G401 (cell line): Measurements from ENCODE around the gene ROBO1. TPM values are rescaled to one million over a fixed set of nuclear protein-coding genes. Genes with fewer than 3 reads are reported as not detected.
"Not testable (repeated sequence)": the region's sequence is repeated elsewhere in the genome, so short reads cannot be mapped to it uniquely, and the experiment has no call there.

Experiments
- DNase-seq: peaks from one replicate; pipeline ENCODE4 v3.0.0-alpha.2; 2015; ENCODE audit warnings: low spot score
- in situ Hi-C: cut with HindIII; loops from 2 replicates; pipeline ENCODE4 v1.10.0; 2016; ENCODE audit warnings: low sequenced_read_pairs, mixed read lengths
- total RNA-seq: library from RNA; depleted of rRNA; stranded (reverse); fragments of >200 nt; shearing (Covaris generic); gene quantifications from 2 replicates; pipeline ENCODE4 v1.2.3, GENCODE V29; 2014; rRNA removed

The ROBO1 gene
- 0.43 and 1.4 TPM in 2 replicates for total RNA-seq

DNA sequence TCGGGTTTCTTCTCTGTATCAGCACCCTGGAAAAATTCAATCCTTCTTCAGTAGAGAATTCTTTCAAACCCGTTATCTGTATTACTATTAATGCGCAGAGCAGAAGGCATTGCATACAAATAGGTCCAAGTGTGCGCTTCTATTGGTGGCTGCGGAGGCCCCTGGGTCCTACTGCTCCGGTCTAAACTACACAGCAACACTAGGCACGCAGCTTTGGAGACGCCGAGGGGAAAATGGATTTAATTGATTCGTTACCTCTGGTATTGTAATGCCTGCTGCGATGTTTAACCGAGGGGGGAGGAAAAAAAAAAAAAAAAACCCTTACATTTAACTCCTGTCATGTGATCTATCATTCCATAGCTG lies at the start of gene ROBO1:
Gene ROBO1, minus strand, starts transcription at position 94 of the 363 bp plus-strand sequence.
- in situ Hi-C loops, result no loop called here
- no peak for DNase-seq

DNA sequence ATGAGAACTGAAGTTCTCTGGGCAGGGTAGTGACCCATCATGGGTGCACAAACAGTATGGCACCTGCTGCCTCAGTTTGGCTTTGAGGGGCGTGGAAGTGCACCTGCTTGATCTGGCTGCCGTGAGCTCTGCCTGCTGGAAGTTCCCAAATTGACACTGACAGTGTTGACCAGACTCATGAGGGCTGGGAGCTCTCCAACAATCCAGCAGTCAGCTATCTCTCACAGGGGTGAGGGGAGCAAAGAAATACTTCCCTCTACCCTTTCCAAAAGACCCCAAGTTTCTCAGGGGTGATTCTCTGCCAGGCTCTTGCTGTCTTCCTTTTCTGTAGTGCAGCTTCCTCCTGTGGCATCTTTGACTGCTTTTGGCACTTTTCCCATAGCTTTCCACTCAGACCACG lies 49.4 kb upstream of the ROBO1 start:
- in situ Hi-C loops, result no loop called here
- DNase-seq, result no peak

DNA sequence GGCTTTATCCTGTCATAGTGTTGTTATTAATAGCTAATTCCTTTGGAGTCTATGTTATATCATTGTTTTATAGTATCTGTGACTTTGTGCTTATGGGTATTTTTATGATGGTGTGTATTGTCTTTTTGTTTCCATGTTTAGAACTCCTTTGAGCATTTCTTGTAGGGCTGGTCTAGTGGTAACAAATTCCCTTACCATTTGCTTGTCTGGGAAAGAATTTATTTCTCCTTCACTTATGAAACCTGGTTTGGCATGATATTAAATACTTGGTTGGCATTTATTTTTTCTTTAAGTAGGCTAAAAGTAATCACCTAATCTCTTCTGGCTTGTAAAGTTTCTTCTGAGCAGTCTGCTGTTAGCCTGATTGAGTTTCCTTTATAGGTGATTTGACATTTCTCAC lies 47.7 kb upstream of the ROBO1 start:
- in situ Hi-C loops, result no loop called here
- DNase-seq, result no peak

DNA sequence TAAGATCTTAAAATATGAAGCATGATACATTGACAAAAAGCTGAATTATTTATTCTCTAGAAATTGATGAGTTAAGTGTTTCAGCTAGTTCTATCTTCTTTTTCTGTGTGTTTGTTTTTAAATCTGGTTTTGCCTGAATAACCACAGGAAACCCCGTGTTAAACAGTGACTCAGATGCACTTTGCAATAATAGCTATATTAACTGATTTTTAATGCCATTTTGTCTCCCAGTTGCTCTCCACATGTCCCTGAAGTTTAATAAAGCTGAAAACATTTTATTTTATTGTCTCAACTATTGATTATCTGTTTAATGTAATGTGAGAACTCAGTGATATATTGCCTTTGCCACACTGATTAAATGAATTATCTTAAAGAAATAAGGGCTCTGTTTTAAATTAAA lies 42.8 kb upstream of the ROBO1 start:
- in situ Hi-C loops, result no loop called here
- DNase-seq, result no peak

DNA sequence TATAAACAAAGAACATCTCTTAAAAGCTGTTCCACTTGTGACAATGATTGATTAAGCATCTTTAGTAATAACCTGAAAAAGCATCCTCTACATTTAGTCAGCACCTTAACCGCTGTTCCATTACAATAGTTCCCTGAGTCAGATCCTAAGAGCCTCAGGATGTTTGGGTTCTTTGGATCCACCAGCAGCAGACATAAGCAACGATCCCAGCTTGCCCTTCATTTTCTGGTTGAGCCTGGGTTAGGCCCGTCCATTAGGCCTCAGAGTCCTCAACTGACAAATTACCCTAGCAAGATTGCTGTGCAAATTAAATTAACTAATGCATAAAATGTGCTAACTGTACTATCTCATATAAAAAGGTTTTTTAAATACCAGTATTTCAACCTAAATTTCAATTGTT lies 42.3 kb upstream of the ROBO1 start:
- no peak for DNase-seq
- in situ Hi-C loops, result no loop called here

DNA sequence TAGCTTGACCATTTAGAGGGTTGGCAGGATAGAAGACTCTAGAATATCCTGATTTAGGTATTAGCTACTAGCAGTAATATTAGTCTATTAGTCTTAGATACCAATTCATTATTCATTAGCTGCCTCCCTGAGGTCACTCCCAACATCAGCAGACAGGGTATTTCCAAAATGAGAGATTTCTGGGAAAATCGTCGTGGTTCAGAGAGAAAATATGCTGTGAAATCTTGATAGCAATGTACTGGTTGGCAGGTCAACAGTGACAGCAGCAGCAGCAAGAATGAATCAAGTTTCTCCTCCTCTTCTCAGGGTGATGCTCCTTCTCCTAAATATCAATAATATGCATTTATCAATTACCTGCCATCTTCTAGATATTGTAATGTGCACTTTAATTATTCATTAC lies 41.3 kb upstream of the ROBO1 start:
- no peak for DNase-seq
- in situ Hi-C loops, result no loop called here

DNA sequence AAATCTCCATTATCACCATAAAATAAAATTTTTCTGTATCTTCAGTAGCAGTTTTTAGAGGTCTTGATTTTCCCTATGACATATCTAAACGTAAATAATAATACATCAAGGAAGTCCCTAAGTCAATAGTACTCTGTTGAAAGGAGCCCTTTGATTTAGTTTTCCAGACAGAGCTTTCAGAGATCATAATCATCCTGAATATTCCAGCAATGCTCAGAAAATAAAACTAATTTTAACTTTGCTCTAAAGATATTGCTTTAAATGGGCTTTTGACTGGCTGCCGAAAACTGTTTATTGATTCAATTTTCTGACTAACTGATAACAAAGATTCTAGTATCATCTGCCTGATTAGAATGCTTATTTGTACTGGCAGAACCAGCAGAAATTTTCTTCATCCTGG lies 40.7 kb upstream of the ROBO1 start:
- DNase-seq, result no peak
- in situ Hi-C loops, result no loop called here

DNA sequence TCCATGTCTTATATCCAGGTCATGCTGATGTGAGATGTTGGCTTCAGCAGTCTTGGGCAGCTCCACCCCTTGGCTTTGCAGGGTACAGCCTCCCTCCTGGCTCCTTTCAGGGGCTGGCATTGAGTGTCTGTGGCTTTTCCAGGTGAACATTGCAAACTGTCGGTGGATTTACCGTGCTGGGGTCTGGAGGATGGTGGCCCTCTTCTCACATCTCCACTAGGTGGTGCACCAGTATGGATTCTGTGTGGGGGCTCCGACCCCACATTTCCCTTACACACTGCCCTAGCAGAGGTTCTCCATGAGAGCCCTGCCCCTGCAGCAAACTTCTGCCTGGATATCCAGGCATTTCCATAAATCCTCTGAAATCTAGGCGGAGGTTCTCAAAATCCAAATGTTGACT lies 22.4 kb upstream of the ROBO1 start:
- DNase-seq, in situ Hi-C loops: not testable (repeated sequence)

DNA sequence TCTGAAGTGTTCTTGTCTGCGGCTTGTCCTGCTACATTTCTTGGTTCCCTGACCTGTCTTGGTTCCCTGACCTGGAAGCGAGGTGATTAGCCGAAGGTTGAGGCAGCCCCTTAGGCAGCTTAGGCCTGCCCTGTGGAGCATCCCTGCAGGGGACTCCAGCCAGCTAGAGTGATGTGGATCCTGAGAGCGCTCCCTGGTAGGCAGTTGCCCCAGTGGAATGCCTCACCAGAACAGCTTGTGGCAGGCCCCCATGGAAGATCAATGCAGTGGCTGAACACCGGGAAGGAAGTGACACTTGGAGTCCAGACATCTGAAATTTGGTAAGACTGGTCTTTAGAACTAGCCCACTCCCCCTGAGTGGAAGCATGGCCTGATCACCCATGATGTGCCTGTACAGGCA lies 5.5 kb upstream of the ROBO1 start:
- DNase-seq, result no peak
- in situ Hi-C loops, result no loop called here

DNA sequence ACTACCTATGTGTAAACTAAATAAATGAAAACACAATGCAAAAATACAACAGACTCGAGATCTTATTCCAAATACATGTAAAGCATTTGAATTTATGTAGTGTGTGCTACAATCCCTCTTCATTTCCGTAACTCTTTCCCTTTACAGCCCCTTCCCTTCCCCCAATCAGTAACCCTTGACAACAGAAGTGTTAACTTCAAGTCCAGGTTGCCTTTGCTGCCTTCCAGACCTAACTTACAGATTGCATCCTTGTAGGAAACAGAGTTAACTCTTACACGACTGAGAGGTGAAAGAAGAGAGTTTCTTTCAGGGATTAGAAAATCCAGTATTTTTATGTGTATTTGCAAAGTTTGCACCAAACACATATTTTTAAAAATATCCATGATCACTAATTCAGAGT lies 1.4 kb upstream of the ROBO1 start:
- in situ Hi-C loops, result no loop called here

DNA sequence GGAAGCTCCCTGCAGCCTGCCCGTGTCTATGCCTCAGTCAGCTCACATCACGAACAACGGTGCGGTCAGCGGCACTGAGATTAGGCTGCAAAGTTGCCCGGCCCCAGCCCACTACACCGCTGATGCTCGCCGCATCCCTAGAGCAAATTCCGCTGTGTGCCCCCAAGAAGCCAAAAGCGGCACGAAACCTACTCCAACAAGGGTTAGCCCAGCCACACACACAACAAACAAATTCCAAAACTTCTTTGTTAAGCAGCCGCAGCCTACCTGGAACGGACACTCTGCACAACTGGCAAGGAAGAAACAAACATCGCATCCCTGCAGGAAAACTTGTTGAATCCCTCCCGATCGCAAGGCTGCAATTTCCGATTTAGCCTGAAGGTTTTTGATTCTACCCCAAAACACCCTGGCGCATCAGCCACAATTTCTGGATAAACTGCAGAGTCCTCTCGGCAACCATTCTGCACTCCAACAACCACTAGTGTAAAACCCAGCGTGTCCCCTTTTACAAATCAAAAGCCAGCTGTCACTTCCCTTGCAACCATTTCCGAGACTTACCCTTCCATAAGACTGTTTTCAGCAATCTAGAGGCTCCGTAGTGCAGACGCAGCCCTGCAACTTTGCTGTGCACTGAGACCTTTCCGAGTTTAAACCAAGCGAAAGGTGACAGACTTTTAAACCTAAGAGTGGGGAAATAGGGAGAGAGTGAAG lies 449 bp downstream of the ROBO1 start:
- in situ Hi-C loops, result no loop called here
- DNase-seq, result no peak

More for the DNA sequence above, 1.4 kb upstream of the ROBO1 start:
- no peak for DNase-seq

DNA sequence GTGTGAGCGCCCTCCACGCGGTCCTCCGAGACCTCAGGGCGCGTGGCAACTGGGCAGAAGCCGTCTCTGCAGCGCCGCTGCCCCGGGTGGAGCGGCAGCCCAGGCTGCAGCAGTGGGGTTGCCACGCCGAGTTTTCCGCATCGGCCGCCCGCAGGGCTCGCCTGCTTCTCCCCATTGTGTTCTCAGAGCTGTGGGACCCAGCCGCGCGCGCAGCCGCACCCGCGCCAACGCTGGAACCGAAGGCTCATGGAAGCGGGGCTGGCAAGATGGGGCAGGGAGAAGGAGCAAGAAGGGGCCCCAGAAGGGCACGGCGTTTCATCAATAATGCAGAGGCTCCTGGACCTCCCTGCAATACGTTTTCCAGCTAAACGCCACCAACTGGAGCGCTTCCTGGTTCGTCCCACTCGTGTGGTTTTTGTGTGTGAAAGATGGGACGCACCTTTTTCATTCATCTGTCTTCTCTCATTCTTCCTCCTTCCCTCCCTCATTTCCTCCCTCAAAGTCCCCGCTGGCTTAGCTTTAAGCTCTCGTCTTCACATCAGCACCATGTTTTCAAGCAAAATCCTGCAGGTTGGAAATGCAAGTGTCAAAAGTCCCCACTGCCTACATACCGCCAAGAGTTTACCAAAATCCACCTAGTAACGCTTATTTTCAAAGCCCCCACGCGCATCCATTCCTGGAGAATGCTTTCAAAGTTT lies 1.2 kb downstream of the ROBO1 start:
- in situ Hi-C loops, result no loop called here
- DNase-seq, result no peak

DNA sequence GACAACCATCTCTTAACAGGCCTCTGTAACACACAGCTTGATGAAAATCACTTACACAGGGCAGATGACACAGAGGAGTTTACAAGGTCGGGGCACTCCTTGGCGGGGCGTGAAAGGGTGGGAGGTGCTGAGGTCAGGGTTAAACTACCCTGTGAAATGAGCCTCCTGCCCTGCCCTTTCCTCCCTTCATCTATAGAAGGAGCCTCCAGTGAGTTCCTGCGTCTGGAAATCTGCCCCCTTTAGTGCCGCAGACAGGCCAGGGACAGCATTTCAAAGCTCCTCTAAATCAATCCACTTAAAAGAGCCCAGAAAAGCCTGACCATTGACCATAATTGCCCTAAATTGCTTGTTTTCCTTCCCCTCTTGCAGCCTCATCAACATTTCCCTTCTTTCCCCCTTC lies 1.9 kb downstream of the ROBO1 start:
- in situ Hi-C loops, result no loop called here

DNA sequence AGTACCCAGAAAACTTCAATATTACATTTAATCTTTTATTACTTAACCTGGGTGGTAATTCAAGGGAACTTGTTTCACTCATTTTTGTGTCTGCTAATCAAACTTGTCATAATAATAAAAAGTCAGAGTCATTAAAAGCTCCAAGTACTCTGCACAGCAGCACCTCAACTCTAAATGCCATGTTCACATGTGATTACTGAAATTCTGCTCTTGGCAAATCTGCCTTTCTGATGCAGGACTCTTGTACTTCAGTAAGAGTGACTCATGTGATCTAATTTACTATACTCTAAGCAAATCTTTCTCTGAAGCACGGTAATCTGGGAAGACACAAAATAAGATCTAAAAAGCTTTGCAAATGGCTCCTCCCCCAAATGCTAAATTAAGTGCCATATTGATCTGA lies 6.4 kb downstream of the ROBO1 start:
- DNase-seq, result no peak
- in situ Hi-C loops, result no loop called here

More for the DNA sequence above, 1.9 kb downstream of the ROBO1 start:
- no peak for DNase-seq

DNA sequence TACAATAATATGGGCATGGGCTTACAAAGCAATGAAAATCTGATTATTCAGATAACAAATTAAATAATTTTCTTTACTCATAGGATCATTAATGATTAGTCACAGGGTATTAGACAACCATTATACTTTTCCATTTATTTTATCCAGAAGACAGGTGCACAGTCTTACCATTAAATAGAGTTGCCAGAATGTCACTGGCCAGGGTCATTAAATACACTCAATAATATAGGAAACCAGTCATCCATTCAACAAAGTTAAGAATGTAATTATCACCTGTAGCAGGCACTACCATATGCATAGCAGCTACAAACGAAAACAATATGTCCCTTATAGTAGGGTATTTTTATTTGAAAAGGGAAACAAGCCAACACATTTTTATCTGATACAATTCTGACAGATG lies 16.1 kb downstream of the ROBO1 start:
- DNase-seq, result no peak
- in situ Hi-C loops, result no loop called here

DNA sequence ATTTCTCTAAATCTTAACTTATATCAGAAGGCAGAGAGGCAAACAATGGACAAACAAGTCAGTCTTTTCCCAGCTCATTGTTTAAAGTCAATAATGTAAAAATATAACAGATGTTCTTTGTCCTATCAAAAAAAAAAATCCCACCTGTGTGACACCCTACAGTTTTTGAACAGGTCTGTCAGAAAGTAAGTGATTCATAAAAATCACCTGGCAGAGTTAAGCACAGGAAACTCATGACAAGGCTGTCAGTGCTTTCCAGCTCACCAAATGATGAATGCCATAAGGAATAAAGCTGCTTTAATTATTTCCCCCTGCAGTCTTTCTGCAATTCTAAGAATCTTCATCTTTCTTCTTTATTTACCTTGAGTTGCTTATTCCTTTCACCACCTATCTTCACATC lies 30.3 kb downstream of the ROBO1 start:
- no peak for DNase-seq
- in situ Hi-C loops, result no loop called here

DNA sequence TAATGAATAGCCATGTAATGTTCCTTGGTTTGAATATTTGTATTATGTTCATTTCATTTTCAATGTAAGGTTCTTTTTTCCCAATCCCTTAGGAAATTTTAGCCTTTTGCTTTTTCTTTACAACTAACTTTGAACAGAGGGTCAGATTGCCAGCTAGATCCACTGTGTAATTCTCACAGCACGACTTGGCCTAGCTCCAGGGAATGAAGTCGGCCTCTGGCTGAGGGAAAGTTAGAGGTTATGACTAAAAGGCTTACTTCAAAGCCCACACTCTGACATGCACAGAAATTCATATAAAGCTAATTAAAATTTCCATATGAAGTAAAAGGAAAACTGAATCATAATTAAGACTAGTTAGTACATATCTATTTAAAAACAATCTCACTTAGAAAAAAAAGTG lies 38.7 kb downstream of the ROBO1 start:
- in situ Hi-C loops, result no loop called here
- peak; percentile 16 for DNase-seq

DNA sequence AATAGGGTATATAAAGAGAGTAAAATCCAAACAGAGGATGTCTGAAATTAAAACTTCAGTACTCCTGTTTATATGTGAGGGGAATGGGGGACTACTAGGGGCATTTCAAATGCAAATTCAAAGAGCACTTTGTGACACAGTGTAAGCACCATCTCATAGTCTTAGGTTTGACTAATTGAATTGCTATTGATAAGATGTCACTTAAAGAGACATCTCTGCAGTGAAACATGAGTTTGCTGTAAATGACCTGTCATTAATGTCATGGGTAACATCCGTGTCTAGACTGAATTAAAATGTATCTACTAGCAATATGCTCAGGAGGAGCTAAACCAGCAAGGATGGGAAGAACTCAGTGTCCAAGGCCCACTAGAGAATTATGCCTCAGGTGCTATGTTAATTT lies 41.0 kb downstream of the ROBO1 start:
- no peak for DNase-seq
- in situ Hi-C loops, result no loop called here

DNA sequence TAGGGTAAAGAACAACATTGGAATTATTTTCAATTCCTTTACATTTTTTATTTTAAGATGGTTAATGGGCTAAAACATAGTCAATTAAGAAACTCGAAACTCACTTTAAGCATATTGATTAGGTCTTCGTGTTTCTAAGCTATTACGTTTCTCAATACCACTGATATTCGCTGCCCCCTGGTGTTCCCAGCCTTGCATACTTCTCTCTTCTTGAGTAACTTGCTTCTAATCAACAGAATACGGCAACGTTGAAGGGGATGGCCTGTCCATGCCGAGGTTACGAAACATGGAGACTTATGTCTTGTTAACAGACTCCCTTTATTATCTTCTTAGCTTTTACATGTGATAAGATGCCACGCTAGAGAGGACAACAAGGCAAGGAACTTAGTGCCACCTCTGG lies 43.6 kb downstream of the ROBO1 start:
- no peak for DNase-seq
- in situ Hi-C loops, result no loop called here

DNA sequence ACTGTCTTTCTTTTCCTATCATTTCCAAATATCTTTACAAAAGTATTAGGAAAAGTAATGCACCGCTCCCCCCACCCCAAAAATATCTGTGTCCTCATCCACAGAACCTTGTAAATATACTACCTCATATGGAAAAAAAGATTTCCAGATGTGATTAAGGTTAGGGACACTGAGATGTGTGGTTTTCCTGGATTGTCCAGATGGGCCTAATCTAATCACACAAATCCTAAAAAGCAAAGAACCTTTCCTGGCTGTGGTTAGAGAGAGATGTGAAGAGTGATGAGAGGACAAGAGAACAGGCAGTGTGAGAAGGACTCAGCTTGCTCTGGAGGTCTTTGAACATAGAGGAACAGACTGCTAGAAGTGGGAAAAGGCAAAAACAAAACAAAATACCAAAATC lies 77.7 kb downstream of the ROBO1 start:
- DNase-seq, result no peak
- in situ Hi-C loops, result no loop called here

DNA sequence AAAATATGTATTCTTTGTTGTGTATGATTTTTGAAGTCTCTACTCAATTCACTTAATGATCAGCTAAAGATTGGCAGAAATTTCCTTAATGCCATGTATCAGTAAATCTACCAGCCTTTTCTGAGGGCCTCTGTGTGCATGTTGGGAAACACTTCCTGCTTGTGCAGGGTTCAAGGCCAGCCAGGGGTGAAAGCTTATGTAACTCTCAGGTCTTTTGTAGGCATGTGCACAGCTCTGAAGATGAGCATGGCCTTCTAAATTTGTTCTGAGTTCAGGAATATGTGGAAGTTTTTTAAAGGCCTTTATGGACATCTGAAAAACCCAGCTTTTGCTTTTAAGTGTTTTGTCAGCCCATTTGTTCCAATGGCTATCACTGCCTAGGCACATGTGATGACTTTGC lies 82.7 kb downstream of the ROBO1 start:
- in situ Hi-C loops, result no loop called here
- no peak for DNase-seq
